Uterus (tissue), 4 donors: ENCODE data around the gene CLPX. TPM values are rescaled to one million over a fixed set of nuclear protein-coding genes. Genes with fewer than 3 reads are reported as not detected.
"Not testable (repeated sequence)": the region's sequence is repeated elsewhere in the genome, so short reads cannot be mapped to it uniquely, and the experiment has no call there.

Source experiments
- DNase-seq, 2 donors: peaks; one replicate each; pipeline ENCODE4 v3.0.0-alpha.2; 2019 to 2020
- H3K27ac ChIP-seq, 2 donors: fragments of 200-600 bp; sonication (generic); 1 replicate in 1 of 2; 2 replicates in 1 of 2; pipeline ENCODE4 v1.5.1; 2016 to 2018
- H3K27me3 ChIP-seq, 2 donors: fragments of 200-600 bp; sonication (generic); one replicate each; pipeline ENCODE4 v1.5.1; 2018 to 2019; ENCODE audit warnings: control low read depth in 1 of 2
- H3K36me3 ChIP-seq, 2 donors: fragments of 200-600 bp; sonication (generic); one replicate each; pipeline ENCODE4 v1.5.1; 2019; ENCODE audit warnings: control low read depth in 1 of 2
- H3K4me1 ChIP-seq, 2 donors: fragments of 200-600 bp; sonication (generic); one replicate each; pipeline ENCODE4 v1.5.1; 2018 to 2019; ENCODE audit warnings: control low read depth in 1 of 2
- H3K4me3 ChIP-seq, 2 donors: fragments of 200-600 bp; sonication (generic); 1 replicate in 1 of 2; 2 replicates in 1 of 2; pipeline ENCODE4 v1.5.1; 2018 to 2019; ENCODE audit warnings: mild to moderate bottlenecking in 1 of 2
- H3K9me3 ChIP-seq, 2 donors: fragments of 200-600 bp; sonication (generic); one replicate each; pipeline ENCODE4 v1.5.1; 2019; ENCODE audit warnings: control low read depth in 1 of 2
- CTCF ChIP-seq, 4 experiments: fragments of 200-600 bp in 2 of 4; fragments of 450-650 bp in 2 of 4; sonication (generic) in 2 of 4; IDR thresholded peaks; one replicate each; pipeline ENCODE4 v1.5.1; 2016 to 2019; ENCODE audit warnings: antibody characterized with exemption in 4 of 4, mild to moderate bottlenecking in 2 of 4, moderate library complexity in 1 of 4
- POLR2A ChIP-seq, 2 donors: fragments of 450-650 bp; IDR thresholded peaks; one replicate each; pipeline ENCODE4 v1.6.1; 2016; ENCODE audit warnings: antibody characterized with exemption in 2 of 2, mild to moderate bottlenecking in 1 of 2, moderate library complexity in 1 of 2
- intact Hi-C: fragments of 100-400 bp; cut with DNase I; formaldehyde crosslinking; loops from one replicate; pipeline ENCODE4 v1.15.1; 2023; ENCODE audit warnings: low total_unique reads
- small RNA-seq: library from RNA; depleted of rRNA; stranded (forward); fragments of <200 nt; gene quantifications from one replicate; pipeline ENCODE3, GENCODE V24; 2016
- total RNA-seq, 4 donors: library from RNA; depleted of rRNA in 3 of 4; stranded (reverse); fragments of >200 nt in 3 of 4; gene quantifications; one replicate each; pipeline versions ENCODE4 v1.1.0 to v1.2.4, GENCODE V29; 2014 to 2023
- donor health status: DM: yes; HTN: yes; CAD: no.

The CLPX gene
- total RNA-seq, 4 donors from 2014 or later: 21.0 to 85.2 (median 51.8) TPM

- intact Hi-C loops: loop anchor here (5.0 kb wide), 1 partner anchor 48 kb away; no protein-coding TSS in a partner anchor
- Histone ChIP-seq H3K36me3 (no peaks in the 10 kb centered on the region), H3K9me3 (no peaks in the 10 kb centered on the region), H3K27me3 (no peaks in the 10 kb centered on the region), H3K4me1 (no peaks in the 10 kb centered on the region), H3K27ac (no peak overlapping the region), H3K4me3 (no peak overlapping the region)
- no peak for TF ChIP-seq CTCF (IDR thresholded peaks at IDR 0.05)
- TF ChIP-seq POLR2A (IDR thresholded peaks at IDR 0.05): no peak
- no peak for DNase-seq
Observed at GRCh38 chr15:65100442-65100841, 84.7 kb downstream of the CLPX start.

GRCh38 chr15:65099801-65100200 is 85.3 kb downstream of the CLPX start:
- H3K4me3 ChIP-seq, H3K9me3 ChIP-seq, H3K4me1 ChIP-seq, H3K36me3 ChIP-seq, H3K27ac ChIP-seq, H3K27me3 ChIP-seq, DNase-seq: not testable (repeated sequence)
- intact Hi-C loops: loop anchor here (5.0 kb wide), 1 partner anchor 48 kb away; no protein-coding TSS in a partner anchor

GRCh38 chr15:65099336-65099735 is 85.8 kb downstream of the CLPX start:
- H3K4me3 ChIP-seq: no peak overlapping the region
- no peak for DNase-seq
- H3K27me3 ChIP-seq: no peaks in the 10 kb centered on the region
- H3K9me3 ChIP-seq: no peaks in the 10 kb centered on the region
- TF ChIP-seq CTCF (IDR thresholded peaks at IDR 0.05) (no peak), POLR2A (IDR thresholded peaks at IDR 0.05) (no peak)
- intact Hi-C loops: no loop called here
- no peak overlapping the region for H3K27ac ChIP-seq
- H3K4me1 ChIP-seq: no peaks in the 10 kb centered on the region
- no peaks in the 10 kb centered on the region for H3K36me3 ChIP-seq

Small RNA genes lying within 50 kb of the gene (small RNA-seq; reads per million reads assigned to genes)
- gene AC013553.1 (not detected), gene AC068213.1 (not detected), gene RNU6-686P (not detected)

Other genes with a start within 250 kb of the CLPX start
- gene SPG21, start 195.4 kb downstream of the CLPX start, total RNA-seq: 100 to 1,000 TPM in 1 of 4 donors, 10 to 100 TPM in 3; 22.8 to 130 (median 80.7) TPM
- gene MTFMT, start 155.7 kb downstream of the CLPX start, total RNA-seq: 10 to 100 TPM; 11.5 to 30.1 (median 21.0) TPM
- gene SLC51B, start 140.0 kb downstream of the CLPX start, total RNA-seq: not detected
- gene RASL12, start 117.4 kb downstream of the CLPX start, total RNA-seq: 100 to 1,000 TPM in 1 of 4 donors, 10 to 100 TPM in 3; 65.3 to 116 (median 76.6) TPM
- 1 to 10 TPM in 1 of 4 donors, under 1 TPM in 1, not detected in 2; 0.21 to 1.3 TPM for gene KBTBD13, start 108.6 kb downstream of the CLPX start, total RNA-seq
- gene UBAP1L, start 70.1 kb downstream of the CLPX start, total RNA-seq: 10 to 100 TPM in 1 of 4 donors, 1 to 10 TPM in 2, under 1 TPM in 1; 0.77 to 16.0 (median 3.8) TPM
- 10 to 100 TPM; 14.7 to 34.5 (median 26.6) TPM for gene PDCD7, start 51.5 kb downstream of the CLPX start, total RNA-seq
- gene CILP, start 26.1 kb upstream of the CLPX start, total RNA-seq: 10 to 100 TPM; 10.5 to 22.5 (median 14.4) TPM
- gene PARP16, start 101.5 kb upstream of the CLPX start, total RNA-seq: 10 to 100 TPM in 1 of 4 donors, 1 to 10 TPM in 3; 2.3 to 14.7 (median 6.5) TPM
- gene RNU5A-1, start 110.7 kb upstream of the CLPX start, total RNA-seq: not detected
- gene RNU5B-1, start 119.3 kb upstream of the CLPX start, total RNA-seq: 10 to 100 TPM in 1 of 4 donors, not detected in 3; 34.0 TPM
- gene IGDCC3, start 192.7 kb upstream of the CLPX start, total RNA-seq: 1 to 10 TPM in 1 of 4 donors, under 1 TPM in 1, not detected in 2; 0.82 to 5.5 TPM
- 10 to 100 TPM in 1 of 4 donors, 1 to 10 TPM in 2, under 1 TPM in 1; 0.26 to 31.3 (median 4.4) TPM for gene IGDCC4, start 237.6 kb upstream of the CLPX start, total RNA-seq